ENCODE measurements around the gene GAN. TPM values are rescaled to one million over a fixed set of nuclear protein-coding genes. Genes with fewer than 3 reads are reported as not detected.
"Not testable (repeated sequence)": the region's sequence is repeated elsewhere in the genome, so short reads cannot be mapped to it uniquely, and the experiment has no call there.

The GAN gene
- total RNA-seq, 2 experiments from 2014 or later = 4.5 to 4.7 TPM

GRCh38 chr16:81403601-81404391 is 89.0 kb downstream of the GAN start:
- no peak overlapping the region for H3K4me3 Mint-ChIP-seq
- H3K27ac Mint-ChIP-seq = no peak overlapping the region
- H3K27me3 ChIP-seq (ENCODE audit: control insufficient read depth in 1 of 2, insufficient read depth in 2 of 2, low read length in 2 of 2) = no peaks in the 10 kb centered on the region
- H3K9me3 Mint-ChIP-seq = no peaks in the 10 kb centered on the region
- DNase-seq (peak; percentile 62 to 89 (median 79)), ATAC-seq (ENCODE audit: poor library complexity) (peak; percentile 86)
- ChIA-PET POLR2A (interaction anchor here (0.9 to 2.5 kb wide), 3 partner anchors 41 to 294 kb away, joined by 3 to 7 read pairs (median 4); partner anchors contain the start of gene CMIP), CTCF (interaction anchor here (0.7 to 1.6 kb wide), 7 partner anchors 219 to 326 kb away, joined by 3 to 10 read pairs (median 4); no protein-coding TSS in a partner anchor)
- H3K4me1 Mint-ChIP-seq (ENCODE audit: low read depth) = no peaks in the 10 kb centered on the region
- no peaks in the 10 kb centered on the region for H3K27me3 Mint-ChIP-seq
- H3K36me3 ChIP-seq (ENCODE audit: insufficient read depth, low read length) = no peaks in the 10 kb centered on the region
- peaks cover 9% of the 10 kb centered on the region for H3K4me1 ChIP-seq (ENCODE audit: insufficient read depth, low read length)
- no peaks in the 10 kb centered on the region for H3K36me3 Mint-ChIP-seq (ENCODE audit: low read depth)
- peak overlapping the region; percentile 45 for H3K4me3 ChIP-seq (ENCODE audit: low read length)
- TF ChIP-seq, protein P1, sequence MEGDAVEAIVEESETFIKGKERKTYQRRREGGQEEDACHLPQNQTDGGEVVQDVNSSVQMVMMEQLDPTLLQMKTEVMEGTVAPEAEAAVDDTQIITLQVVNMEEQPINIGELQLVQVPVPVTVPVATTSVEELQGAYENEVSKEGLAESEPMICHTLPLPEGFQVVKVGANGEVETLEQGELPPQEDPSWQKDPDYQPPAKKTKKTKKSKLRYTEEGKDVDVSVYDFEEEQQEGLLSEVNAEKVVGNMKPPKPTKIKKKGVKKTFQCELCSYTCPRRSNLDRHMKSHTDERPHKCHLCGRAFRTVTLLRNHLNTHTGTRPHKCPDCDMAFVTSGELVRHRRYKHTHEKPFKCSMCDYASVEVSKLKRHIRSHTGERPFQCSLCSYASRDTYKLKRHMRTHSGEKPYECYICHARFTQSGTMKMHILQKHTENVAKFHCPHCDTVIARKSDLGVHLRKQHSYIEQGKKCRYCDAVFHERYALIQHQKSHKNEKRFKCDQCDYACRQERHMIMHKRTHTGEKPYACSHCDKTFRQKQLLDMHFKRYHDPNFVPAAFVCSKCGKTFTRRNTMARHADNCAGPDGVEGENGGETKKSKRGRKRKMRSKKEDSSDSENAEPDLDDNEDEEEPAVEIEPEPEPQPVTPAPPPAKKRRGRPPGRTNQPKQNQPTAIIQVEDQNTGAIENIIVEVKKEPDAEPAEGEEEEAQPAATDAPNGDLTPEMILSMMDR (IDR thresholded peaks at IDR 0.05) = peak; percentile 97
- peaks cover 0 to 6% of the 10 kb centered on the region in 2 experiments for H3K9me3 ChIP-seq (ENCODE audit: control insufficient read depth in 1 of 2, insufficient read depth in 1 of 2, low read length in 2 of 2)
- intact Hi-C loops (cut with DNase I, micrococcal nuclease) = loop anchor here (1.0 to 10.0 kb wide), 5 partner anchors 71 to 334 kb away; no protein-coding TSS in a partner anchor
- H3K27ac ChIP-seq (ENCODE audit: low read depth in 1 of 2, low read length in 2 of 2) = no peak overlapping the region

DNA sequence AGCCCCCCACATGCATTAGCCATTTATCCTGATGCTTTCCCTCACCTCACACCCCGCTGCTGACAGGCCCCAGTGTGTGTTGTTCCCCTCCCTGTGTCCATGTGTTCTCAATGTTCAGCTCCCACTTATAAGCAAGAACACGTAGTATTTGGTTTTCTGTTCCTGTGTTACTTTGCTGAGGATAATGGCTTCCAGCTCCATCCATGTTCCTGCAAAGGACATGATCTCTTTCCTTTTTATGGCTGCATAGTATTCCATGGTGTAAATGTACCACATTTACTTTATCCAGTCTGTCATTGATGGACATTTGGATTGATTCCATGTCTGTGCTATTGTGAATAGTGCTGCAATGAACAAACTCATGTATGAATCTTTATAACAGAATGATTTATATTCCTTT is 90.2 kb downstream of the GAN start:
- not testable (repeated sequence) for H3K4me3 ChIP-seq (ENCODE audit: low read length); DNase-seq; H3K27ac ChIP-seq (ENCODE audit: low read depth in 1 of 2, low read length in 2 of 2); H3K27ac Mint-ChIP-seq; H3K4me1 Mint-ChIP-seq (ENCODE audit: low read depth); H3K27me3 ChIP-seq (ENCODE audit: control insufficient read depth in 1 of 2, insufficient read depth in 2 of 2, low read length in 2 of 2); H3K9me3 ChIP-seq (ENCODE audit: control insufficient read depth in 1 of 2, insufficient read depth in 1 of 2, low read length in 2 of 2); H3K4me1 ChIP-seq (ENCODE audit: insufficient read depth, low read length); H3K4me3 Mint-ChIP-seq; H3K9me3 Mint-ChIP-seq; ATAC-seq (ENCODE audit: poor library complexity); H3K36me3 Mint-ChIP-seq (ENCODE audit: low read depth); H3K27me3 Mint-ChIP-seq; H3K36me3 ChIP-seq (ENCODE audit: insufficient read depth, low read length)
- ChIA-PET POLR2A (interaction anchor here (0.6 to 2.5 kb wide), 2 partner anchors 292 to 758 kb away, joined by 3 to 7 read pairs; no protein-coding TSS in a partner anchor), CTCF (interaction anchor here (1.5 to 1.6 kb wide), 2 partner anchors 217 to 309 kb away, joined by 4 to 5 read pairs; no protein-coding TSS in a partner anchor)
- intact Hi-C loops (cut with DNase I, micrococcal nuclease) = loop anchor here in 1 of 2 experiments (10.0 kb wide), 2 partner anchors 70 to 210 kb away; no protein-coding TSS in a partner anchor

GRCh38 chr16:81405702-81406113 is 90.9 kb downstream of the GAN start:
- Histone ChIP-seq H3K4me3 (ENCODE audit: low read length) (no peak overlapping the region), H3K9me3 (ENCODE audit: control insufficient read depth in 1 of 2, insufficient read depth in 1 of 2, low read length in 2 of 2) (peaks cover 0 to 3% of the 10 kb centered on the region in 2 experiments), H3K36me3 (ENCODE audit: insufficient read depth, low read length) (no peaks in the 10 kb centered on the region), H3K27me3 (ENCODE audit: control insufficient read depth in 1 of 2, insufficient read depth in 2 of 2, low read length in 2 of 2) (no peaks in the 10 kb centered on the region), H3K27ac (ENCODE audit: low read depth in 1 of 2, low read length in 2 of 2) (no peak overlapping the region), H3K4me1 (ENCODE audit: insufficient read depth, low read length) (peaks cover 9% of the 10 kb centered on the region)
- H3K4me3 Mint-ChIP-seq = no peak overlapping the region
- ATAC-seq (ENCODE audit: poor library complexity) = no peak
- H3K4me1 Mint-ChIP-seq (ENCODE audit: low read depth) = no peaks in the 10 kb centered on the region
- no peaks in the 10 kb centered on the region for H3K27me3 Mint-ChIP-seq
- no peaks in the 10 kb centered on the region for H3K36me3 Mint-ChIP-seq (ENCODE audit: low read depth)
- TF ChIP-seq, protein P1 (IDR thresholded peaks at IDR 0.05) = no peak
- intact Hi-C loops (cut with DNase I, micrococcal nuclease) = loop anchor here in 1 of 2 experiments (10.0 kb wide), 2 partner anchors 69 to 209 kb away; no protein-coding TSS in a partner anchor
- CTCF ChIA-PET = no interaction called here
- POLR2A ChIA-PET = no interaction called here
- DNase-seq = no peak
- no peaks in the 10 kb centered on the region for H3K9me3 Mint-ChIP-seq
- no peak overlapping the region for H3K27ac Mint-ChIP-seq
